Raji (cell line): ENCODE data around the gene HOXB5.

Experiments used
- POLR2A ChIP-seq: IDR thresholded peaks from 2 replicates; pipeline ENCODE4 v1.6.1; 2011; ENCODE audit warnings: low read depth, low read length, control low read depth; ENCODE audit not compliant: insufficient read depth

HOXB5 gene

DNA sequence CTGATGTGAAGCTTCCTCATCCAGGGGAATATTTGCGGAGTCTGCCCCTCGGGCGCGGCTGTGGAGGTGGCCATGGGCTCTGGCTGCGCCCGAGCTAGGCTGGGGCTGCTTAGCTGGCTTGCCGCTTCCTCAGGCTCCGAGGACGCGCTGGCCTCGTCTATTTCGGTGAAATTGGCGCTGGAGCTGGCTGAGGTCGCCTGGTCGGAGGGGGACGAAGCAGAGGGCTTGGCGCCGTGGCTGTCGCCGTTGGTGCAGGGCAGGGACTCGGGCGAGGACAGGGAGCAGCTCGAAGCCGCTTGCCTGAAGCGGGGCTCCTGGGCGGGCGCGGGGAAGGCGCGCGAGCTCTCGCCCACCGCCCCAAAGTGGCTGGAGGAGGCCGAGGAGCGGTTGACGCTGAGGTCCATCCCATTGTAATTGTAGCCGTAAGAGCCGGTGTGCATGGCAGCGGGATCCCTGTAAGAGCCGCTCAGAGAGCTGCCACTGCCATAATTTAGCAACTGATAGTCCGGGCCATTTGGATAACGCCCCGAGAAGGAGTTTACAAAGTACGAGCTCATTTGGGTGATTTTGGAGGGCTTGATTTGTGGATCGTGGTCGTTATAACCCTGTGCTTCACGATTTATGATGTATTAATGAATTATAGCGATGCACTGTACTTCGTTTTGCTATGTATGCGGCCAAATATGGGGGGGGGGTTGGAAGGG is at the start of gene HOXB5:
Gene HOXB5, minus strand, starts transcription at position 654 of the 704 bp plus-strand sequence. Its CDS starts 97 bp downstream, at position 557.
- no peak for TF ChIP-seq POLR2A

DNA sequence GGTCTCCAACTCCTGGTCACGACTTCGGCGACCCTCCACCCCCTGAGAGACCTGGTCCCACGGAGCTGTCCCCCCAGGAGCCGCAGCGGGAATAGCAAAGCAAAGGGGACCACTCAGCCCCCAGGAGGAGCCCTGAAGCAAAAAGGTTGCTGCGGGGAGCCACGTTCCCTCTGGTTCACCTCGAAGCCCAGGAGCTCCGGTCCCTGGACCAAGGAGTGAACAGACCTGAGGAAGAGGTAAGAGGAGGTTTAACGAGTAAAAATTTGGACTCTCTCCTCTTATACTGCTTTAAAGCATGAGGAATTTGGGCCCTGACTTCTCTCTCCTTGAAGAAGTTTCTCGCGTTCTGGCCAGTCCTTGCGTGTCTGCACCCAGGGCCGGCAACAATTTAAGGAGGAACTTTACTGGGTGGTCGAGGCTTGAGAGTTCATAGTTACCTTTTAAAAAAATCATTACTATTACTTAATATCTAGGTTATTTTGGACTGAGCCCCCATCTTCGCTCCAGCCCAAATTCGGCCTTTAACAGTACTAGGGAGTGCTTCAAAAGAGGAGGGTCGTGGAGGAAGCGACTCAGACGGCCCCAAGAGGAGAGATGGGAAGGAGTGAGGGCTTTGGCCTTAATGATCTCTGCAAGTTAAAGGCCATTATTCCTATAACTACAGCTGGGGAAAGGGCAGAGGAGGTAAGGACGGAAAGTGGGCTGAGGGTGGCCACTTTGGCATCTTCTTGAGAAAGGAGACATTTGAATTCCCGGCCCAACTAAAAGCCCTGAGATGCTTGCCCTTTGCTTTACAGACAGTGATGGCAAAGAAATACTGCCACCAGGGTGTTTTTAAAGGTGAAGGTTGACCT is 49.5 kb upstream of the HOXB5 start:
- no peak for TF ChIP-seq POLR2A

- no peak for TF ChIP-seq POLR2A
Observed at GRCh38 chr17:48642059-48642842, 48.7 kb upstream of the HOXB5 start.

DNA sequence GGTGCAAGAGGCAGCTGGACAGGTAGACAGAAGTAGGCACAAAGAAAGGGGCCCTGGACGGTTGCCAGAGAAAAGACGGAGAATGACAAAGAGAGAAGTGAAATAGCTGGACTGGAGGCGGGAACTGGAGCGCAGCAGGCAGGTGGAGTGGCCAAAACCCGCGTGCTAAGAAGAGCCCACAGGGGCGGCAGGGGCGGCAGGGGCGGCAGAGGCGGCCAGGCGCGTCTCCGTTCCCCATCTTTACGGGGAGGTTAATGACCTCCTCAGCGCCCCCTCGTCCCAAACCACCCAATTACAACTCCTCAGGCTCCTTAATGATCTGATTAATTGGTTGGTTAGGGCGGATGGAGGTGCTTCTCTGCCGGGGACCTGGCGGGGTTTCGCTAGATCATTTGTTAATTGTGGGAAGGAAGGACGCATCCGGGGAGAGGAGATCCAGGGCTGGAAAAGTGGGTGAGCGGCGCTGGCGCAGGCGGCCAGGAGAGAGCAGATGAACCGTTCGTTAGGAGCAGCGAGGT is 48.0 kb upstream of the HOXB5 start:
- no peak for TF ChIP-seq POLR2A

DNA sequence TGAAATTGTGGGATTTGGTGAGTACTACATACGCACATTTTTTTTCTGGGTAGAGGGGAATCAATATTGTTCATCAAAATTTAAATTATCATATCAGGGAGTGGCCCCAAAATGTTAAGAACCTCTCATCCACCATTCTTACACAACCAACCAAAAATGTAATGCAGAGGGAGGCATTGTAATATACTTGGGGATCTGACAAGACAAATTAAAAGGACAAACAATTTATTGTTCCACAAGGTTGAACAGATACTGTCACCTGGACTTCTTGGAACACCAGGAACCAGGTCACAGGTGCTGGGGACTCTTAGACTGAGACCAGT is 47.2 kb upstream of the HOXB5 start:
- TF ChIP-seq POLR2A, result no peak

DNA sequence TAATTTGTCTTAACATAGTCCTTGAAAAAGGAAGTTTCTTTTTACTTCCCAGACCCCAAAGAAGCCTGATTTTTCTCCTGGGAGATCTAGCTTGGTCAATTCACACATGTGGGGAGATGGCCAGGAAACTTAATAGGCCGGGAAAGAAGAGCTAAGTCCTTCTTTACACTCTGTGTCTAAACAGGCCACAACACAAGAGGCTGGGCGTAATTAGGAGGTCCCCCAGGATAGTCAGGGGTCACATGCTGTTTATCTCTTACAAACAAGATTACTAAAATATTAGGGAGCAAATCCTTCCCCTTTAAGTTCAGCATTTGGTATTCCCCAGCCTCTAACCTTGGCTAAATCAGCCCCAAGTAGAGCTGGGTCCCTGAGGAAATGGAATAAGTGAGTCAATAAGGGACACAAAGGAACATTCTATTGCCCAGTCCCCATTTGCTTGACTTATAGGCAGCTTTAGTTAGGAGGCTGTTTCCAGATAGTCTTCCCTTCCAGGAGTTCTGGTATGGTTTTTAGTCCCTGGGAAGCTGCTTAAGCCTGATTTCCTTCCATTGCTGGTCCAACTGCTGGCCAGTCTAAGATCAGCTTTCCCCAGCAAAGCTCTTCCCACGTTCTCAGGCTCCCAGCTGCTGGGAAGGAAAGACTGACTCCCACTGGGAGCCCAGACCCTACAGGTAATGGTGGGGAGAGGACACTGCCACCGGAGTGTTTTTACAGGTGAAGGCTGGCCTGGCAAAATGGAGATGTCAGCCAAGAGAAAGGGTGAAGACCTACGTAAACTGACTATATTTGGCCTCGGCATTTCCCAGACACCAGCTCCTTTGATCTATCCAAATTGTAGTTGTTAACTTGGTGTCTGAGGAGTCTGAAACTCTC is 46.6 kb upstream of the HOXB5 start:
- TF ChIP-seq POLR2A, result no peak

- no peak for TF ChIP-seq POLR2A
Observed at GRCh38 chr17:48639136-48639535, 45.6 kb upstream of the HOXB5 start.

DNA sequence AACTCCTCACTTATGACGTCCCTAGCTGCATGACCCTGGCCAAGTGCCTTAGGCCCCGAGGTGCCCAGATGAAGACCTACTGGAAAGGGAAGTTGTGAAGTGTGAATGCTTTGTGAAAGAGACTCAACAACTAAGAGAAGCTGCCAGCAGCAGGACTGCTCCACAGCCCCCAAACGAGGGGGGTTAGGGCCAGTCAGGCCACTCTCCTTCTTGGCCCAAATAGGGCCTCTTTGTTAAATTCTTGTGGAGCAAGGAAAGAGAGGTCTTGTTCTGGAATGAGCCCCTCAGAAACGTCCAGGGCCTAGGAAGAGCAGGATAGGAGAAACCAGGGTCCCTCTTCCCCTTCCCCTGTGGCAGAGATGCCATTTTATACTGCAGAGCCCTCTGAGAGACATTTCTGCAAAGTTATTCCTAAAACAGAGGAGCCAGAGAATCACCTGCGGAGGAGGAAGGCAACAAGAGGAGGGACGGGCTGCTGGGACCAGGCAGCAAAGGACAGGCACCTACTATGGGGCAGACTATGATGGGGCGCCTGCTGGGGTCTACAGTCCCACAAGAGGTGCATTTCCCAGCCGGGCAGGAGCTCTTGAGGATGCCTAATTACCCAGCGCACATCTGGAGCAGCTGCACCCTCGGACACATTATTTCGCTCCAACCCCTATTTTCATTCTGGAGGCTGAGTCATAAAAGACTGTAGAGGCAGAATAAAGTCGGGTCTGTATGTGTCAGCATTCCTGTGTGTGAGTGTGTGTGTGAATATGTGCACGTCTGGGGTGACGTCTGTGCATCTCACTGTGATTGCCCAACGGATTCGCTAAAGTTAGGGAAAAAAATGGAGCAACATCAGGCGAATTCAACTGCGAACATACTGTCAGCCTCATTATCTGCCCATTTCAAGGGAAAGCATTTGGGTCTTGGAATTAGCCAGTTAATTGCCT is 44.0 kb upstream of the HOXB5 start:
- TF ChIP-seq POLR2A, result no peak

DNA sequence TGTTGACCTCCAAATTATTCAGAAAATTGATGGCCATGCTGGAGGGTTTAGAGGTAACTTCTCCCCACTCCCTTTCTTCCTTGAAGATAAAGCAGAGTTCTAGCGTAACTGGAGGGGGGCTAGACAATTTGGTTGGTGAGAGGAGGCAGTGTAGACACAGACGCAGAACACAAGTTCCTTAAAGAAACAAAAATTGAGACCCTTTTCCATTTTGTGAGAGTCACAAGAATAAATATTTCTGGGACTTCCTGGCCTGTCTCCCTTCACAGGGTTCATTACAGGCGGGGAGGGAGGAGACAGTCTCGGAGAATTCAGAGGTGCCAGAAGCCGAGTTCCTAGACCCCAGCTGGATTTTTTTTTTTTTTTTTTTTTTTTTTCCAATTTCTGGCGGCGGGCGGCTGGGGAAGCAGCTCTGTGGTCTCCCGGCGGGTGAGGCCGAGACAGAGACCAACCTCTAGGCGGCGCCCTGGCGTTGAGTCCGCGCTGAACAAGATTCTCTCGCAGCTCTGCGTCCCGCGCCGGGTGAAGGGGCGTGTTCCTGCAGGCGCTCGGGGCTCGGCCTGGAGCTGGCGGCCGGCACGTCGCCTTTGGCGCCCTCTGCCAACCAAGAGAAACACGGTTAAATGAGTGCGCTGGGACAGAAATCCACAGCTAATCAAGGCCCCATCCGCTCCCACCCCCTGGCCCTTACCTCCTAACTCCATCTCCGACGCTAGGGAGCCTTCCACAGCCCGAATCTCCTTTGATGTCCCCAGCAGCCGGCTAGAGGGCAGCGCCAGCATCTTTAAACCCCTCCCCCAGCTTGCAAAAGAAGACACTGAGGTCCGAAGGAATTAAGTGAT is 42.8 kb upstream of the HOXB5 start:
- no peak for TF ChIP-seq POLR2A

DNA sequence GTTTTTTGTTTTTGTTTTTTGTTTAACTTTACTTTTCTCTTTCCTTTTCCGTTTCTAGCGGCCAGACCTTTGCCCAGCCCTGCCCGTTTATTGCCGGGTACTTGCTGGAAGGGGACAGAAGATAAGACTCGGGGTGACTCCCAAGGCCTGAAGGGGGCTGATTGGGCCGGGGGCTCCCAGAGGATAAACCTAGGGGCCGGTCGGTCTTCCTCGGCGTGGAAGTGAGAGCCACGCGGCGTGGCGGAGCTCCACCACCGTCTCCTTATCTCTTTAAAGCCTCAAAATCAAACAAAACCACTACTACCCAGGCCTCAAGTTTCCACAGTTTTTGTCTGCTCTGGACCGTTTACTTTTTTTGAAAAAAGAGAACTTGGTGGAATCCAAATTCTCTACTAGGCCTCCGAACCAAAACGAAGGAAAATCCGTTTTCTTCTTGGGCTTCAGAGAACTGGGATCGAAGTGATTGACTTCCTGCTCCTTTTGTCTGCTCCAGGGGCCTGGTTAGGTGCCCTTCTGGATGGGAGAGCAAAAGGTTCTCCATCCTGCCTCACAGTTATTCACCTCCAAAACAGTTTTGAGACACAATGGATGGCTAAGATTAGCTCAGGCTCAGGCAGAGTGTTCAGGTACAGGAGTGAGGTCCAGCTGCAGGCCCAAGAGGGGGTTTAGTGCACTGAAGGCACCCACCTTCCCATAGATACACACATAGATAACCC is 41.1 kb upstream of the HOXB5 start:
- no peak for TF ChIP-seq POLR2A

- TF ChIP-seq POLR2A, result no peak
Observed at GRCh38 chr17:48633266-48633677, 39.7 kb upstream of the HOXB5 start.
